Motor neuron (in vitro differentiated cells): ENCODE measurements around the gene PDHX. TPM values are rescaled to one million over a fixed set of nuclear protein-coding genes. Genes with fewer than 3 reads are reported as not detected.

ENCODE experiments used
- ATAC-seq, 8 experiments: fragments of 200-7000 bp; cut with Tn5 transposase; replicated peaks in 6 of 8; 2 replicates each; pipeline ENCODE4 v1.8.0; 2021; ENCODE audit warnings: mild to moderate bottlenecking in 8 of 8, moderate library complexity in 8 of 8
- H3K27ac ChIP-seq, 2 donors: fragments of 250-450 bp; sonication (Bioruptor Pico); 2 replicates each; pipeline ENCODE4 v1.9.0; 2021; ENCODE audit warnings: antibody characterized with exemption in 2 of 2, mild to moderate bottlenecking in 2 of 2, moderate library complexity in 1 of 2
- H3K4me1 ChIP-seq, 2 donors: fragments of 250-450 bp; sonication (Bioruptor Pico); replicated peaks in 1 of 2; 2 replicates each; pipeline ENCODE4 v1.6.1; 2021; ENCODE audit warnings: antibody characterized with exemption in 2 of 2, mild to moderate bottlenecking in 2 of 2, moderate library complexity in 1 of 2
- H3K4me3 ChIP-seq, 5 donors: fragments of 250-450 bp; sonication (Bioruptor Pico); 2 replicates each; pipeline ENCODE4 v1.9.0; 2021; ENCODE audit warnings: antibody characterized with exemption in 5 of 5, mild to moderate bottlenecking in 5 of 5, moderate library complexity in 4 of 5
- WGBS, 10 experiments: fragments of 450-650 bp; shearing (Covaris generic); methylation state at CpG; one replicate each; pipeline ENCODE4 v1.0.0; 2022; 5-methylcytosine and 5-hydroxymethylcytosine counted together
- in situ Hi-C, 9 experiments: fragments of 400-800 bp; cut with MboI; loops; one replicate each; pipeline ENCODE4 v1.15.0; 2021; ENCODE audit warnings: low sequenced_read_pairs in 9 of 9, low pct_unique_long_range_greater_than_20kb in 2 of 9; ENCODE audit not compliant: unreplicated experiment in 9 of 9
- total RNA-seq, 8 experiments: library from RNA; unstranded; fragments of 300-600 nt; gene quantifications; 2 replicates each; pipeline versions ENCODE4 v1.2.3 to v1.2.4, GENCODE V29; 2022

Gene PDHX
- total RNA-seq, 8 experiments from 2014 or later, result 31.1 to 64.1 (median 48.1) TPM

GRCh38 chr11:34968862-34969261 lies 52.4 kb downstream of the PDHX start:
- ATAC-seq, result no peak
- H3K4me3 ChIP-seq, result no peak overlapping the region
- H3K4me1 ChIP-seq, result no peaks in the 10 kb centered on the region
- H3K27ac ChIP-seq, result no peak overlapping the region
- in situ Hi-C loops, result no loop called here
- 86 to 100% (median 95%) methylated on average over 1 to 4 of the region's 4 CpGs; no CpG with 5 or more reads in 1 of the 10 experiments for WGBS, 10 experiments

- in situ Hi-C loops, result no loop called here
- H3K27ac ChIP-seq, result no peak overlapping the region
- no peaks in the 10 kb centered on the region for H3K4me1 ChIP-seq
- ATAC-seq, result peak in 1 of 8 experiments; percentile 63
- H3K4me3 ChIP-seq, result no peak overlapping the region
- WGBS, 10 experiments, result 13 to 100% (median 77%) methylated on average over 3 of the region's 3 CpGs; no CpG with 5 or more reads in 2 of the 10 experiments
Observed at GRCh38 chr11:34970033-34970432, 53.6 kb downstream of the PDHX start.

DNA sequence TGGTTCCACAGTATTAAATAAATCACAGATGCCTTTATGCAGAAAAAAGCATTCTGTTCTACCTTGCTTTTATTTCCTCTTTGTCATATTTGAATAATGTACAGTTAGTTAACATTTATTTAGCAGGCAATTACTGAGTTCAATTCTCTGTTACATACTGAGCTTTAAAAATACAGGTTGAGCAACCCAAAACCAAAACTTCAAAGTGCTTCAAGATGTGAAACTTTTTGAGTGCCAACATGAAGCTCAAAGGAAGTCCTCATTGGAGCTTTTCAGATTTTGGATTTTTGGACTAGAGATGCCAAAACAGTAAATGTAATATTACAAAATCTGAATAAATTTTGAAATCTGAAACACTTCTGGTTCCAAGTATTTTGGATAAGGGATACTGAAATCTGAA lies 54.1 kb downstream of the PDHX start:
- Histone ChIP-seq H3K4me3 (no peak overlapping the region), H3K27ac (no peak overlapping the region), H3K4me1 (no peaks in the 10 kb centered on the region)
- in situ Hi-C loops, result no loop called here
- no peak for ATAC-seq

DNA sequence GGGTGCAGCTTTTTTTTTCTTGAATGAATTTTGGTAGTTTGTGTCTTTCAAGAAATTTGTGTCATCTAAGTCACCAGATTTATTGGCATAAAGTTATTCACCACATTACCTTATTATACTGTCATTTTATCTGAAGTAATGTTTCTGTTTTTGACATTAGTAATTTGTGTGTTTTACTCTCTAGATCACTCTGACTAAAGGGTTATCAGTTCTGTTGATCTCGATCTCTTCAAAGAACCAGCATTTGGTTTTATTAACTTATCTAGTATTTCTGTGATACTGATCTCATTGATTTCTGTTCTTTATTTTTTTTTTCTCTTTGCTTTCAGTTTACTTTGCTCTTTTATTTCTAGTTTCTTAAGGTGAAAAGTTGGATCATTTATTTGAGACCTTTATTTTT lies 55.5 kb downstream of the PDHX start:
- ATAC-seq, result no peak
- no peak overlapping the region for H3K4me3 ChIP-seq
- 78 to 100% (median 100%) methylated on average over 1 of the region's 1 CpG; no CpG with 5 or more reads in 1 of the 10 experiments for WGBS, 10 experiments
- H3K4me1 ChIP-seq, result no peaks in the 10 kb centered on the region
- in situ Hi-C loops, result no loop called here
- no peak overlapping the region for H3K27ac ChIP-seq

DNA sequence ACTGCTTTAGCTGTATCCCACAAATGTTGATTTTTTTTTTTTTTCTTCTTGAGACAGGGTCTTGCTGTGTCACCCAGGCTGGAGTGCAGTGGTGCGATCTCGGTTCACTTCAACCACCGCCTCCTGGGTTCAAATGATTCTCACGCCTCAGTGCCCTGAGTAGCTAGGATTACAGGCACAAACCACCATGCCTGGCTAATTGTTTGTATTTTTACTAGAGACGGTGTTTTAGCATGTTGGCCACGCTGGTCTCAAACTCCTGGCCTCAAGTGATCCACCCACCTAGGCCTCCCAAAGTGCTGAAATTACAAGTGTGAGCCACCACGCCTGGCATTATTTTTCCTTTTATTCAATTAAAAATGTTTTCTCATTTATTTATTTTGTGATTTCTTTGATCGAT lies 55.9 kb downstream of the PDHX start:
- ATAC-seq, result no peak
- WGBS, 10 experiments, result 82 to 100% (median 95%) methylated on average over 1 to 8 of the region's 8 CpGs

DNA sequence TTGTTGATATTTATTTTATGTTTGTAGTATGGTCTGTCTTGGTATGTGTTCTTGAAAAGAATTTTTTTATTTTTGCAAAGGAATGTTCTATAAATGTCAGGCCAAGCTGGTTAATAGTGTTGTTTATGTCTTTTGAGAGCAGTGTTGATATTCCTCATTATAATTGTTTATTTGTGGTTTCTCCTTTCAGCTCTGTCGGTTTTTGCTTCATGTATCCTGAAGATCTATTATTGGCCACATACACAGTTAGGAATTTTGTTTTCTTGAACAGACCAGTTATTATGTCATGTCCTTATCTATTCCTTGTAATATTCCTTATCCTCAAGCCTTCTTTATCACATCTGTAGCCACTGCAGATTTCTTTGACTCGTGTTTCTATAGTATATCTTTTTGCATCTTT lies 56.5 kb downstream of the PDHX start:
- Histone ChIP-seq H3K4me3 (no peak overlapping the region), H3K4me1 (no peaks in the 10 kb centered on the region), H3K27ac (no peak overlapping the region)
- in situ Hi-C loops, result no loop called here
- peak in 2 of 8 experiments; percentile 71 to 94 for ATAC-seq
- WGBS, 10 experiments, result 6 to 100% (median 83%) methylated on average over 2 of the region's 2 CpGs

More for the DNA sequence above, 55.9 kb downstream of the PDHX start:
- H3K4me3 ChIP-seq, result no peak overlapping the region
- no peaks in the 10 kb centered on the region for H3K4me1 ChIP-seq
- no peak overlapping the region for H3K27ac ChIP-seq
- in situ Hi-C loops, result no loop called here

GRCh38 chr11:34975482-34975881 lies 59.1 kb downstream of the PDHX start:
- ATAC-seq, result no peak
- Histone ChIP-seq H3K27ac (no peak overlapping the region), H3K4me1 (no peaks in the 10 kb centered on the region), H3K4me3 (no peak overlapping the region)
- in situ Hi-C loops, result no loop called here
- 85 to 100% (median 96%) methylated on average over 3 of the region's 3 CpGs for WGBS, 10 experiments

DNA sequence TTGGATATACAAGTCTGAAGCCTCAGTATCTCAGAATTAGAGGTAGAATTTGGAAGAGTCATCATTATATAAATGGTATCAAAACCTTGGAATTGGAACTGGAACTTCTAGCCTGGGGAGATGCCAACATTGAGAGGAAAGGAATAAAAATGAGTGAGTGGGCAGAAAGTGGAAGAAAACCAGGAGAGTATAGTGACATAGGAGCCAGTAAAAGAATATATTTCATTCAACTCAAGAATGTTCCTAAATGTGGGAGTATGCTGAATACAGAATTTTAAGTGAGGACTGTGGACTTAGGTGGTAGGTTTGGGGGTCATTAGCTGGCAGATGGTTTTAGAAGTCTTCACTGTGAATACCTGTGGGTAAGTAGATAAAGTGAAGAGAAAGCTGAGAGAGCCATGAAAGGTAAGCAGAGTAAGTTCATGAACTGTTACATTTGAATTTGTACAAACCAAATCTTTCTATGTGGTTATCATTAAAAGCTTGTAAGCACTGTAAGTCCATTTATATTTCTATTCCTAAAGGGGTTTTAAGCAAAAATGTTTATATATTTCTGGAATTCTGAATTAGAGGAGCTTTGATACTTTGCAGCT lies 60.2 kb downstream of the PDHX start:
- in situ Hi-C loops, result no loop called here
- H3K27ac ChIP-seq, result no peak overlapping the region
- ATAC-seq, result peak in 1 of 8 experiments; percentile 59
- H3K4me1 ChIP-seq, result no peaks in the 10 kb centered on the region
- H3K4me3 ChIP-seq, result no peak overlapping the region

GRCh38 chr11:34977089-34977912 lies 60.9 kb downstream of the PDHX start:
- ATAC-seq, result peak in 3 of 8 experiments; percentile 46 to 86 (median 70)
- in situ Hi-C loops, result no loop called here
- Histone ChIP-seq H3K4me3 (no peak overlapping the region), H3K4me1 (no peaks in the 10 kb centered on the region), H3K27ac (no peak overlapping the region)
- 4 to 90% (median 75%) methylated on average over 3 to 6 of the region's 6 CpGs for WGBS, 10 experiments

- in situ Hi-C loops, result no loop called here
- WGBS, 10 experiments, result 40 to 92% (median 80%) methylated on average over 1 to 7 of the region's 7 CpGs
- no peak overlapping the region for H3K27ac ChIP-seq
- ATAC-seq, result no peak
- no peaks in the 10 kb centered on the region for H3K4me1 ChIP-seq
- H3K4me3 ChIP-seq, result no peak overlapping the region
Observed at GRCh38 chr11:34978236-34979191, 62.1 kb downstream of the PDHX start.

DNA sequence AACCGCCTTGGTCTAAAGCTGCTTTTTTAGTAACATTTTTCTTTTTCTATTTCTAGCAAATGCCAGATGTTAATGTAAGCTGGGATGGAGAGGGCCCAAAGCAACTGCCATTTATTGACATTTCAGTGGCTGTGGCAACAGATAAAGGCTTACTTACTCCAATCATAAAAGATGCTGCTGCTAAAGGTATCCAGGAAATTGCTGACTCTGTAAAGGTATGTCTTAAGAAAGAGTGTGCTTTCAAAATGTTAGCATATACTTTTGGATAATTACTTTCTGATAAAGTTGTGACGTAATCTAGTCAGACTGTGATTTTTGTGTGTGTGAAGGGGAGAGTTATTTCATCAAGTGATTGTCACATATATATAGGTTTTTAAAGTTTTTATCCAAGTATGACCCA lies 68.1 kb downstream of the PDHX start:
- 94 to 100% (median 100%) methylated on average over 1 to 2 of the region's 2 CpGs for WGBS, 10 experiments
- Histone ChIP-seq H3K4me3 (no peak overlapping the region), H3K27ac (no peak overlapping the region), H3K4me1 (no peaks in the 10 kb centered on the region)
- in situ Hi-C loops, result no loop called here
- no peak for ATAC-seq

DNA sequence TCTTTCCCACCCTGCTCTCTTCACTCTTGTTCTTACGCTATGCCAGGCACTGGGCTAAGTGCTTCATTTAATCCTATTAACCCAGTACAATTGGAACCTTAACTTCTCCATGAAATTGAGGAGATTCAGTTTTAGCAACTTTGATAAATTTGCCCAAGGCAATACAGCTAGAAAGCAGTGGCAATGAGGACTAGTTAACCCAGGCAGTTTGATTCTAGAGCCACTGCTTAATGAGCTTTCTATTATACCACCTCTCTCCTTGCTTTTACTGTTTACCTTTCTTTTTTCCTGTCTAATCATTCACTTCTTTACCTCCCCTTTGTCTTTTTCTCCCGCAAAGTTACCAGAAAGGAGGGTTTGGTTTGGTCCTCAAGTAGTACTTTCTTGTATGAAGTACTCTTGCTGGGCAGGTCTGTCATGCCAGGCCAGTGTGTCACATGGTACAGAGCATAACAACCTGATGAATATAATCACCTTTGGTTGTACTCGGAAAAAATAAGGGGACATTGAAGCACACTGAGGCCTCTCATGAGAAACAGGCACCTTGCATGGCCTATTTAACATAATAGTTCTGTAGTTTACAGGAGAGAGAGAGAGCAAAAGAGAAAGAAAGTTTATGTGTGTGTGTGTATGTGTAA lies 70.6 kb downstream of the PDHX start:
- in situ Hi-C loops, result no loop called here
- Histone ChIP-seq H3K4me3 (no peak overlapping the region), H3K27ac (no peak overlapping the region), H3K4me1 (no peaks in the 10 kb centered on the region)
- no peak for ATAC-seq
- WGBS, 10 experiments, result 83 to 100% (median 97%) methylated on average over 1 to 3 of the region's 3 CpGs

DNA sequence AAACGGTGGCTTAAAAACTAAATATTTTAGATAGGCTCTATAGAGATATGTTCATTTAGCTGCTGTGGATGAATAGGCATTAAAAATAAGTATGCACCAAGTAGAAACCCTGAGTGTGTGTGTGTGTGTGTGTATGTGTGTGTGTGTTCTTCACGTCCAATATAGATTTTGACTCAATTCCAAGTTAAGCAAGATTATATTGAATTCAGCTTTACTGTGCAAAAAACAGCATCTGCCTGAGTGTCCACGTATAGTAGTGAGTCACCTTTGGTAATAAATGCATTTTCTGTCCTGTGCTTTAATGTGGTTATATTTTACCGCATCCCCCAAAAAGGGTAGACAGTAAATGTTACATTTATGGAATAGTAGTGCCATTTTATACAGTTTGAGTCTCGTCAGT lies 71.2 kb downstream of the PDHX start:
- no peak for ATAC-seq
- WGBS, 10 experiments, result 44 to 100% (median 85%) methylated on average over 1 to 5 of the region's 5 CpGs
- in situ Hi-C loops, result no loop called here
- H3K27ac ChIP-seq, result no peak overlapping the region
- no peaks in the 10 kb centered on the region for H3K4me1 ChIP-seq
- H3K4me3 ChIP-seq, result no peak overlapping the region
